Measurements from ENCODE around the gene SIRT6.
"Not testable (repeated sequence)": the region's sequence is repeated elsewhere in the genome, so short reads cannot be mapped to it uniquely, and the experiment has no call there.

The SIRT6 gene

GRCh38 chr19:4198467-4199126 lies 16.2 kb upstream of the SIRT6 start:
- H3K27ac ChIP-seq (ENCODE audit: low read length), result no peak overlapping the region
- H3K9ac ChIP-seq (ENCODE audit: low read depth, low read length), result no peak overlapping the region; the same call in 1 of the 2 replicates
- H3K9me3 ChIP-seq (ENCODE audit: insufficient read depth, low read depth, low read length), result no peaks in the 10 kb centered on the region
- H3K27me3 ChIP-seq (ENCODE audit: insufficient read depth, low read length), result peaks cover 33% of the 10 kb centered on the region
- peaks cover 2% of the 10 kb centered on the region; the same call in 1 of the 2 replicates for H3K4me1 ChIP-seq (ENCODE audit: insufficient read depth, low read length)
- no peaks in the 10 kb centered on the region for H3K36me3 ChIP-seq (ENCODE audit: insufficient read depth, low read depth, low read length)
- H3K4me3 ChIP-seq (ENCODE audit: low read length), result peak overlapping the region; percentile 55

DNA sequence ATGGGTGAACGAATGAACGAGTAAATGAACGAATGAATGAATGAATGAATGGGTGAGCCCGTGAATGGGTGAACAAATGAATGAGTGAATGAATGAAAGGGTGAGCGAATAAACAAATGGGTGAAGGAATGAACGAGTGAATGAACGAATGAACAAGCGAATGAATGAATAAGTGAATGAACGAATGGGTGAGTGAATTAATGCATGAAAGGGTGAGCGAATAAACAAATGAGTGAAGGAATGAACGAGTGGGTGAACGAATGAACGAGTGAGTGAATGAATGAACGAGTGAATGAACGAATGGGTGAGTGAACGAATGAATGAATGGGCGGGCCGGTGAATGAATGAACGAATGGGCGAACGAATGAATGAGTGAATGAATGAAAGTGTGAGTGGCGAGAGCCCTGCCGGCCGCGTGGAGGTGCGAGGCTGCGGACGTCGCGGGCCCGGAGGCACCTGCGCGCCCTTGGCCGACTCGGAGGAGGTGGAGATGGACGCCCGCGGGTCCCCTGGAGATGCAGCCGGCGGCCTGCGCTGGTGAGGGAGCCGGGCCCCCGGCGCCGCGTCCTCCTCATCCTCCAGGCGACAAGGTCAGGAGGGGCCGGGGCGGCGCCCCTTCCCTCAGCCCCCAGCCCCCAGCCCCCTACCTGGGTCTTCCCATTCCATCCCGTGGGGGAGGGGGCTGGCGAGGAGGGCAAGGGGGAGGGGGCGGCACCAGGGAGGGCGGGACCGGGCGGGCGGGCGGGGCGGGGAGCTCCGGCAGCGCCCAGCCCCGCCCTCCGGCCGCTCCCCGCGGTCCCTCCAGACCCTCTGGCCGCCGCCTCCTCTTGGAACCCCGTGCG lies 15.5 kb upstream of the SIRT6 start:
- H3K27me3 ChIP-seq (ENCODE audit: insufficient read depth, low read length), result peaks cover 33% of the 10 kb centered on the region
- no peak overlapping the region for H3K27ac ChIP-seq (ENCODE audit: low read length)
- no peaks in the 10 kb centered on the region for H3K36me3 ChIP-seq (ENCODE audit: insufficient read depth, low read depth, low read length)
- no peak overlapping the region for H3K9ac ChIP-seq (ENCODE audit: low read depth, low read length)
- peak overlapping the region; percentile 63 for H3K4me3 ChIP-seq (ENCODE audit: low read length)
- H3K4me1 ChIP-seq (ENCODE audit: insufficient read depth, low read length), result peaks cover 2% of the 10 kb centered on the region; the same call in 1 of the 2 replicates
- no peaks in the 10 kb centered on the region for H3K9me3 ChIP-seq (ENCODE audit: insufficient read depth, low read depth, low read length)

GRCh38 chr19:4197228-4197624 lies 14.9 kb upstream of the SIRT6 start:
- Histone ChIP-seq H3K27ac (ENCODE audit: low read length) (no peak overlapping the region), H3K4me3 (ENCODE audit: low read length) (peak overlapping the region; percentile 63; the same call in 1 of the 2 replicates), H3K9ac (ENCODE audit: low read depth, low read length) (no peak overlapping the region), H3K27me3 (ENCODE audit: insufficient read depth, low read length) (peaks cover 33% of the 10 kb centered on the region), H3K36me3 (ENCODE audit: insufficient read depth, low read depth, low read length) (no peaks in the 10 kb centered on the region), H3K4me1 (ENCODE audit: insufficient read depth, low read length) (peaks cover 2% of the 10 kb centered on the region; the same call in 1 of the 2 replicates), H3K9me3 (ENCODE audit: insufficient read depth, low read depth, low read length) (no peaks in the 10 kb centered on the region)

DNA sequence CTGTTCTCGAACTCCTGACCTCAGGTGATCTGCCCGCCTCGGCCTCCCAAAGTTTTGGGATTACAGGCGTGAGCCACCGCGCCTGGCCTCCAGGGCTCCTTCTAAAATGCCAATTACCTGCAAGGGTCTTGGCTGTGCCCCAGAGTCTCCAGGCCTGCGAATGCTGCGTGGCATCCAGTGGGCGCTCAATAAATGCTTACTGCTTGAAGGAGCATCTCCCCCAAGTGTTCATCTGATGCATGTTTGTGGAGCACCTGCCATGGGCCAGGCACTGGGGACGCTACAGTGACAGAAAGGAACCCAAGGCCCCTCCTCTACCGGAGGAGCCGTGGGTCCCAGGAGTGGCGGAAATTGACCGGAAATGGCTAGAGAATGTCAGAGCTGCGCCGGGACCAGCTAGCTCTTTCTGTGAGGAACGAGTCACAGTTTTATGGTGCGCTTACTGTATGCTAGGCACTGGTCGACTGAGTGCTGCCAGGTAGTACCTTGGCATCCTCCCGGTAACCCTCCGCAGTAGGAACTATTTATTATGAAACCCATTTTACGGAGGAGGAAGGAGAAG lies 14.3 kb upstream of the SIRT6 start:
- H3K27ac ChIP-seq (ENCODE audit: low read length), result no peak overlapping the region
- peaks cover 33% of the 10 kb centered on the region for H3K27me3 ChIP-seq (ENCODE audit: insufficient read depth, low read length)
- no peaks in the 10 kb centered on the region for H3K36me3 ChIP-seq (ENCODE audit: insufficient read depth, low read depth, low read length)
- H3K4me1 ChIP-seq (ENCODE audit: insufficient read depth, low read length), result peaks cover 2% of the 10 kb centered on the region; the same call in 1 of the 2 replicates
- no peaks in the 10 kb centered on the region for H3K9me3 ChIP-seq (ENCODE audit: insufficient read depth, low read depth, low read length)
- no peak overlapping the region for H3K4me3 ChIP-seq (ENCODE audit: low read length)
- no peak overlapping the region for H3K9ac ChIP-seq (ENCODE audit: low read depth, low read length)

- H3K9me3 ChIP-seq (ENCODE audit: insufficient read depth, low read depth, low read length), result no peaks in the 10 kb centered on the region
- H3K9ac ChIP-seq (ENCODE audit: low read depth, low read length), result no peak overlapping the region
- H3K4me3 ChIP-seq (ENCODE audit: low read length), result no peak overlapping the region
- no peak overlapping the region for H3K27ac ChIP-seq (ENCODE audit: low read length)
- no peaks in the 10 kb centered on the region for H3K36me3 ChIP-seq (ENCODE audit: insufficient read depth, low read depth, low read length)
- H3K27me3 ChIP-seq (ENCODE audit: insufficient read depth, low read length), result peaks cover 33% of the 10 kb centered on the region
- peaks cover 2% of the 10 kb centered on the region; the same call in 1 of the 2 replicates for H3K4me1 ChIP-seq (ENCODE audit: insufficient read depth, low read length)
These were observed 13.6 kb upstream of the SIRT6 start for GRCh38 chr19:4196009-4196408.

GRCh38 chr19:4194353-4194752 lies 12.0 kb upstream of the SIRT6 start:
- peaks cover 2% of the 10 kb centered on the region; the same call in 1 of the 2 replicates for H3K4me1 ChIP-seq (ENCODE audit: insufficient read depth, low read length)
- H3K36me3 ChIP-seq (ENCODE audit: insufficient read depth, low read depth, low read length), result no peaks in the 10 kb centered on the region
- peaks cover 24% of the 10 kb centered on the region for H3K27me3 ChIP-seq (ENCODE audit: insufficient read depth, low read length)
- no peaks in the 10 kb centered on the region for H3K9me3 ChIP-seq (ENCODE audit: insufficient read depth, low read depth, low read length)
- H3K27ac ChIP-seq (ENCODE audit: low read length), result no peak overlapping the region
- no peak overlapping the region for H3K9ac ChIP-seq (ENCODE audit: low read depth, low read length)
- no peak overlapping the region for H3K4me3 ChIP-seq (ENCODE audit: low read length)

GRCh38 chr19:4192537-4192936 lies 10.2 kb upstream of the SIRT6 start:
- H3K27ac ChIP-seq (ENCODE audit: low read length); H3K9me3 ChIP-seq (ENCODE audit: insufficient read depth, low read depth, low read length); H3K36me3 ChIP-seq (ENCODE audit: insufficient read depth, low read depth, low read length); H3K27me3 ChIP-seq (ENCODE audit: insufficient read depth, low read length); H3K4me3 ChIP-seq (ENCODE audit: low read length); H3K9ac ChIP-seq (ENCODE audit: low read depth, low read length); H3K4me1 ChIP-seq (ENCODE audit: insufficient read depth, low read length): not testable (repeated sequence)

DNA sequence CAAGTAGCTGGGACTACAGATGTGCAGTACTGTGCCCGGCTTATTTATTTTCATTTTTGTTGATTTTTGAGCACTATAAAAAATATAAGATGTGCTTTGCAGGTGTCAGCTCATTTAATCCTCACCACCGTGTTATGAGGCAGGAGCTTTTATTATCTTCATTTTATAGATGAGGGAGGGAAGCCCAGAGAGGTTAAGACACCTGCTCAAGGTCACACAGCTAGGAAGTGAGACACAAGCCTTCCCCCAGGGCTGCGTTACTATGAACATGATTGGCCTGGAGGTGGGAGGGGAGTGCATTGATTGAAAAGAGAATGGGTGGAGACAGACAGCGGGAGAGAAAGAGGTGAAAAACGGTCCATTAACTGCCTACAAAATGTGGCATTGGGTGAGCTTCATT lies 7.3 kb upstream of the SIRT6 start:
- H3K36me3 ChIP-seq (ENCODE audit: insufficient read depth, low read depth, low read length), result no peaks in the 10 kb centered on the region
- H3K4me1 ChIP-seq (ENCODE audit: insufficient read depth, low read length), result no peaks in the 10 kb centered on the region
- H3K27ac ChIP-seq (ENCODE audit: low read length), result no peak overlapping the region
- H3K4me3 ChIP-seq (ENCODE audit: low read length), result no peak overlapping the region
- no peak overlapping the region for H3K9ac ChIP-seq (ENCODE audit: low read depth, low read length)
- H3K9me3 ChIP-seq (ENCODE audit: insufficient read depth, low read depth, low read length), result no peaks in the 10 kb centered on the region
- H3K27me3 ChIP-seq (ENCODE audit: insufficient read depth, low read length), result no peaks in the 10 kb centered on the region

GRCh38 chr19:4187313-4188122 lies 5.2 kb upstream of the SIRT6 start:
- no peaks in the 10 kb centered on the region for H3K4me1 ChIP-seq (ENCODE audit: insufficient read depth, low read length)
- no peak overlapping the region for H3K27ac ChIP-seq (ENCODE audit: low read length)
- no peaks in the 10 kb centered on the region for H3K9me3 ChIP-seq (ENCODE audit: insufficient read depth, low read depth, low read length)
- H3K4me3 ChIP-seq (ENCODE audit: low read length), result no peak overlapping the region
- H3K9ac ChIP-seq (ENCODE audit: low read depth, low read length), result no peak overlapping the region
- H3K36me3 ChIP-seq (ENCODE audit: insufficient read depth, low read depth, low read length), result no peaks in the 10 kb centered on the region
- no peaks in the 10 kb centered on the region for H3K27me3 ChIP-seq (ENCODE audit: insufficient read depth, low read length)

DNA sequence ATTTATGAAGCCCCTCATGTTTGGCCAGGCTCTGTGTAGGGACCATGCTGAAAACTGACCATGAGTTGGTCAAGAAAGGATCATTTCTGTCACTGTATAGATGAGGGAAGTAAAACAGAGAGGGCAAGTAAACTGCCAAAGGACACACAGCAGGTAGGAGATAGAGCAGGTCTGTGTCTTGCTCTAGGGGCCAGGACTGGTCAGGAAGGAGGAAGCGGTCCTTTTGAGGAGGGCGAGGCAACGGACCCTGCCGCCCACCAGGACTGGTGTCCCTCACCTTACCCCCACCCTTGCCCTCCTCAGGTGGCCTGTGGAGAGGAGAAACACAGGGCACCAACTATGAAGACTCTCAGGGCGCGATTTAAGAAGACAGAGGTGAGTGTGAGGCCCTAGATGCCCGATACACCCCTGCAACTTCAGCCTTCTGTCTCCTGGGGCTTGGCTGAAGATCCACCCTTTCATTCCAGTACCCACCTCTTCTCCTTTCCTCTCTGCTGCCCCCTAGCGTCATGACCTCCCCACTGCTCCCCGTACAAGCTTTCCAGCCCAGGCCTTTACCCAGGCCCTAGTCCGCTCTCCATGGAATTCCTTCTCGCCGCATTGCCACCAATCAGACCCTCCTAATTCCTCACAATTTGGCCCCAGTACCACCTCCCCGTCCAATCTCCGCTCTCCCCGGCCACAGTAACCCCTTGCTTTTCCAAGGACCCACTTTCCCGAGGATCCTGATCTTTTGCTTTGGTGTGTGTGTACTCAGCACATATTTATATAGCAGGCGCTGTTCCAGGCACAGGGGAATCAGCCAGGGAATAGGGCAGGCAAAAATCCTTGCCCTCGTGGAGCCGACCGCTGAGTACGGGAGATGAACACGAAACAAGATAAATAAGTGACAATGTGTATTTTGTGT lies 4.0 kb upstream of the SIRT6 start:
- no peaks in the 10 kb centered on the region for H3K27me3 ChIP-seq (ENCODE audit: insufficient read depth, low read length)
- no peak overlapping the region for H3K4me3 ChIP-seq (ENCODE audit: low read length)
- H3K9ac ChIP-seq (ENCODE audit: low read depth, low read length), result no peak overlapping the region
- H3K9me3 ChIP-seq (ENCODE audit: insufficient read depth, low read depth, low read length), result no peaks in the 10 kb centered on the region
- H3K27ac ChIP-seq (ENCODE audit: low read length), result no peak overlapping the region
- no peaks in the 10 kb centered on the region for H3K36me3 ChIP-seq (ENCODE audit: insufficient read depth, low read depth, low read length)
- H3K4me1 ChIP-seq (ENCODE audit: insufficient read depth, low read length), result no peaks in the 10 kb centered on the region

Data from iPS-20b (cell line).